ENCODE data around the gene STX2. TPM values are rescaled to one million over a fixed set of nuclear protein-coding genes. Genes with fewer than 3 reads are reported as not detected.
"Not testable (repeated sequence)": the region's sequence is repeated elsewhere in the genome, so short reads cannot be mapped to it uniquely, and the experiment has no call there.

Gene STX2
- total RNA-seq, 1 experiment from 2014 or later: 45.7 TPM

- DNase-seq (ENCODE audit: low read depth): no peak
Measured at GRCh38 chr12:130800312-130800711, 38.7 kb downstream of the STX2 start.

- no peak for DNase-seq (ENCODE audit: low read depth)
Measured at GRCh38 chr12:130799051-130799450, 40.0 kb downstream of the STX2 start.

- DNase-seq (ENCODE audit: low read depth): no peak
Measured at GRCh38 chr12:130796985-130797686, 41.9 kb downstream of the STX2 start.

- no peak for DNase-seq (ENCODE audit: low read depth)
Measured at GRCh38 chr12:130795906-130796305, 43.1 kb downstream of the STX2 start.

- DNase-seq (ENCODE audit: low read depth): no peak
Measured at GRCh38 chr12:130793554-130793849, 45.5 kb downstream of the STX2 start.

GRCh38 chr12:130792821-130793553, 46.1 kb downstream of the STX2 start:
- no peak for DNase-seq (ENCODE audit: low read depth)

- peak; percentile 7 for DNase-seq (ENCODE audit: low read depth)
Measured at GRCh38 chr12:130791629-130792028, 47.4 kb downstream of the STX2 start.

- DNase-seq (ENCODE audit: low read depth): no peak
Measured at GRCh38 chr12:130788515-130788914, 50.5 kb downstream of the STX2 start.

- no peak for DNase-seq (ENCODE audit: low read depth)
Measured at GRCh38 chr12:130787445-130788410, 51.3 kb downstream of the STX2 start.

- no peak for DNase-seq (ENCODE audit: low read depth)
Measured at GRCh38 chr12:130787041-130787440, 52.0 kb downstream of the STX2 start.

- DNase-seq (ENCODE audit: low read depth): no peak
Measured at GRCh38 chr12:130783110-130783715, 55.8 kb downstream of the STX2 start.

- DNase-seq (ENCODE audit: low read depth): not testable (repeated sequence)
Measured at GRCh38 chr12:130782245-130782644, 56.8 kb downstream of the STX2 start.

GRCh38 chr12:130780880-130781575, 58.0 kb downstream of the STX2 start:
- DNase-seq (ENCODE audit: low read depth): no peak

GRCh38 chr12:130780325-130780724, 58.7 kb downstream of the STX2 start:
- DNase-seq (ENCODE audit: low read depth): no peak

GRCh38 chr12:130778776-130779175, 60.3 kb downstream of the STX2 start:
- no peak for DNase-seq (ENCODE audit: low read depth)

GRCh38 chr12:130776857-130777339, 62.2 kb downstream of the STX2 start:
- no peak for DNase-seq (ENCODE audit: low read depth)

- DNase-seq (ENCODE audit: low read depth): peak; percentile 77
Measured at GRCh38 chr12:130775953-130776856, 62.8 kb downstream of the STX2 start.

- DNase-seq (ENCODE audit: low read depth): no peak
Measured at GRCh38 chr12:130770413-130771028, 68.5 kb downstream of the STX2 start.

GRCh38 chr12:130768120-130768519, 70.9 kb downstream of the STX2 start:
- DNase-seq (ENCODE audit: low read depth): no peak
